ENCODE results near the gene S100A3.
"Not testable (repeated sequence)": the region's sequence is repeated elsewhere in the genome, so short reads cannot be mapped to it uniquely, and the experiment has no call there.

DNA sequence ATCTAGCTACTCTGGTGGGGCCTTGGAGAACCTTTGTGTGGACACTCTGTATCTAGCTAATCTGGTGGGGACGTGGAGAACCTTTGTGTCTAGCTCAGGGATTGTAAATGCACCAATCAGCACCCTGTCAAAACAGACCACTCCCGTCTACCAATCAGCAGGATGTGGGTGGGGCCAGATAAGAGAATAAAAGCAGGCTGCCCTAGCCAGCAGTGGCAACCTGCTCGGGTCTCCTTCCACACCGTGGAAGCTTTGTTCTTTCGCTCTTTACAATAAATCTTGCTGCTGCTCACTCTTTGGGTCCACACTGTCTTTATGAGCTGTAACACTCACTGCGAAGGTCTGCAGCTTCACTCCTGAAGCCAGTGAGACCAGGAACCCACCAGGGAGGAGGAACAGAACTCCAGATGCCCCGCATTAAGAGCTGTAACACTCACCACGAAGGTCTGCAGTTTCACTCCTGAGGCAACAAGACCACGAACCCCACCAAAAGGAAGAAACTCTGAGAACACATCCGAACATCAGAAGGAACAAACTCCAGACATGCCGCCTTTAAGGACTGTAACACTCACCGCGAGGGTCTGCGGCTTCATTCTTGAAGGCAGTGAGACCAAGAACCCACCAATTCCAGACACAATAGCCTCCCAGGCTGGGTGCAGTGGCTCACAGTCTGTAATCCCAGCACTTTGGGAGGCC is 26.6 kb downstream of the S100A3 start:
- TF ChIP-seq, protein P1, sequence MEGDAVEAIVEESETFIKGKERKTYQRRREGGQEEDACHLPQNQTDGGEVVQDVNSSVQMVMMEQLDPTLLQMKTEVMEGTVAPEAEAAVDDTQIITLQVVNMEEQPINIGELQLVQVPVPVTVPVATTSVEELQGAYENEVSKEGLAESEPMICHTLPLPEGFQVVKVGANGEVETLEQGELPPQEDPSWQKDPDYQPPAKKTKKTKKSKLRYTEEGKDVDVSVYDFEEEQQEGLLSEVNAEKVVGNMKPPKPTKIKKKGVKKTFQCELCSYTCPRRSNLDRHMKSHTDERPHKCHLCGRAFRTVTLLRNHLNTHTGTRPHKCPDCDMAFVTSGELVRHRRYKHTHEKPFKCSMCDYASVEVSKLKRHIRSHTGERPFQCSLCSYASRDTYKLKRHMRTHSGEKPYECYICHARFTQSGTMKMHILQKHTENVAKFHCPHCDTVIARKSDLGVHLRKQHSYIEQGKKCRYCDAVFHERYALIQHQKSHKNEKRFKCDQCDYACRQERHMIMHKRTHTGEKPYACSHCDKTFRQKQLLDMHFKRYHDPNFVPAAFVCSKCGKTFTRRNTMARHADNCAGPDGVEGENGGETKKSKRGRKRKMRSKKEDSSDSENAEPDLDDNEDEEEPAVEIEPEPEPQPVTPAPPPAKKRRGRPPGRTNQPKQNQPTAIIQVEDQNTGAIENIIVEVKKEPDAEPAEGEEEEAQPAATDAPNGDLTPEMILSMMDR (IDR thresholded peaks at IDR 0.05): not testable (repeated sequence)
- TF ChIP-seq, protein P2, sequence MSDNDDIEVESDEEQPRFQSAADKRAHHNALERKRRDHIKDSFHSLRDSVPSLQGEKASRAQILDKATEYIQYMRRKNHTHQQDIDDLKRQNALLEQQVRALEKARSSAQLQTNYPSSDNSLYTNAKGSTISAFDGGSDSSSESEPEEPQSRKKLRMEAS (IDR thresholded peaks at IDR 0.05): not testable (repeated sequence)
- TF ChIP-seq HOXA7 (CRISPR knock-in tag; IDR thresholded peaks at IDR 0.05); BHLHE40 (IDR thresholded peaks at IDR 0.05; ENCODE audit: low read depth, low read length); POLR2A (IDR thresholded peaks at IDR 0.05; ENCODE audit: low read length); RCOR1 (IDR thresholded peaks at IDR 0.05; ENCODE audit: low read depth, low read length); MAFK (IDR thresholded peaks at IDR 0.05; ENCODE audit: partially characterized antibody); EHMT2 (IDR thresholded peaks at IDR 0.05; ENCODE audit: low read depth); ZNF302 (CRISPR knock-in tag; IDR thresholded peaks at IDR 0.05); SREBF2 (IDR thresholded peaks at IDR 0.05); FOSB (CRISPR knock-in tag; IDR thresholded peaks at IDR 0.05): not testable (repeated sequence)
- TF ChIP-seq, protein P3, sequence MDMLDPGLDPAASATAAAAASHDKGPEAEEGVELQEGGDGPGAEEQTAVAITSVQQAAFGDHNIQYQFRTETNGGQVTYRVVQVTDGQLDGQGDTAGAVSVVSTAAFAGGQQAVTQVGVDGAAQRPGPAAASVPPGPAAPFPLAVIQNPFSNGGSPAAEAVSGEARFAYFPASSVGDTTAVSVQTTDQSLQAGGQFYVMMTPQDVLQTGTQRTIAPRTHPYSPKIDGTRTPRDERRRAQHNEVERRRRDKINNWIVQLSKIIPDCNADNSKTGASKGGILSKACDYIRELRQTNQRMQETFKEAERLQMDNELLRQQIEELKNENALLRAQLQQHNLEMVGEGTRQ (IDR thresholded peaks at IDR 0.05): not testable (repeated sequence)
- TF ChIP-seq, protein P4, sequence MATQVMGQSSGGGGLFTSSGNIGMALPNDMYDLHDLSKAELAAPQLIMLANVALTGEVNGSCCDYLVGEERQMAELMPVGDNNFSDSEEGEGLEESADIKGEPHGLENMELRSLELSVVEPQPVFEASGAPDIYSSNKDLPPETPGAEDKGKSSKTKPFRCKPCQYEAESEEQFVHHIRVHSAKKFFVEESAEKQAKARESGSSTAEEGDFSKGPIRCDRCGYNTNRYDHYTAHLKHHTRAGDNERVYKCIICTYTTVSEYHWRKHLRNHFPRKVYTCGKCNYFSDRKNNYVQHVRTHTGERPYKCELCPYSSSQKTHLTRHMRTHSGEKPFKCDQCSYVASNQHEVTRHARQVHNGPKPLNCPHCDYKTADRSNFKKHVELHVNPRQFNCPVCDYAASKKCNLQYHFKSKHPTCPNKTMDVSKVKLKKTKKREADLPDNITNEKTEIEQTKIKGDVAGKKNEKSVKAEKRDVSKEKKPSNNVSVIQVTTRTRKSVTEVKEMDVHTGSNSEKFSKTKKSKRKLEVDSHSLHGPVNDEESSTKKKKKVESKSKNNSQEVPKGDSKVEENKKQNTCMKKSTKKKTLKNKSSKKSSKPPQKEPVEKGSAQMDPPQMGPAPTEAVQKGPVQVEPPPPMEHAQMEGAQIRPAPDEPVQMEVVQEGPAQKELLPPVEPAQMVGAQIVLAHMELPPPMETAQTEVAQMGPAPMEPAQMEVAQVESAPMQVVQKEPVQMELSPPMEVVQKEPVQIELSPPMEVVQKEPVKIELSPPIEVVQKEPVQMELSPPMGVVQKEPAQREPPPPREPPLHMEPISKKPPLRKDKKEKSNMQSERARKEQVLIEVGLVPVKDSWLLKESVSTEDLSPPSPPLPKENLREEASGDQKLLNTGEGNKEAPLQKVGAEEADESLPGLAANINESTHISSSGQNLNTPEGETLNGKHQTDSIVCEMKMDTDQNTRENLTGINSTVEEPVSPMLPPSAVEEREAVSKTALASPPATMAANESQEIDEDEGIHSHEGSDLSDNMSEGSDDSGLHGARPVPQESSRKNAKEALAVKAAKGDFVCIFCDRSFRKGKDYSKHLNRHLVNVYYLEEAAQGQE (IDR thresholded peaks at IDR 0.05): not testable (repeated sequence)
- TF ChIP-seq, protein P5, sequence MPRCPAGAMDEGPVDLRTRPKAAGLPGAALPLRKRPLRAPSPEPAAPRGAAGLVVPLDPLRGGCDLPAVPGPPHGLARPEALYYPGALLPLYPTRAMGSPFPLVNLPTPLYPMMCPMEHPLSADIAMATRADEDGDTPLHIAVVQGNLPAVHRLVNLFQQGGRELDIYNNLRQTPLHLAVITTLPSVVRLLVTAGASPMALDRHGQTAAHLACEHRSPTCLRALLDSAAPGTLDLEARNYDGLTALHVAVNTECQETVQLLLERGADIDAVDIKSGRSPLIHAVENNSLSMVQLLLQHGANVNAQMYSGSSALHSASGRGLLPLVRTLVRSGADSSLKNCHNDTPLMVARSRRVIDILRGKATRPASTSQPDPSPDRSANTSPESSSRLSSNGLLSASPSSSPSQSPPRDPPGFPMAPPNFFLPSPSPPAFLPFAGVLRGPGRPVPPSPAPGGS (IDR thresholded peaks at IDR 0.05): not testable (repeated sequence)

Measured in A549 (cell line).